ENCODE data around the gene CIB1. TPM values are rescaled to one million over a fixed set of nuclear protein-coding genes. Genes with fewer than 3 reads are reported as not detected.

Gene CIB1
- total RNA-seq, 2 experiments from 2014 or later = 279 to 295 TPM

DNA sequence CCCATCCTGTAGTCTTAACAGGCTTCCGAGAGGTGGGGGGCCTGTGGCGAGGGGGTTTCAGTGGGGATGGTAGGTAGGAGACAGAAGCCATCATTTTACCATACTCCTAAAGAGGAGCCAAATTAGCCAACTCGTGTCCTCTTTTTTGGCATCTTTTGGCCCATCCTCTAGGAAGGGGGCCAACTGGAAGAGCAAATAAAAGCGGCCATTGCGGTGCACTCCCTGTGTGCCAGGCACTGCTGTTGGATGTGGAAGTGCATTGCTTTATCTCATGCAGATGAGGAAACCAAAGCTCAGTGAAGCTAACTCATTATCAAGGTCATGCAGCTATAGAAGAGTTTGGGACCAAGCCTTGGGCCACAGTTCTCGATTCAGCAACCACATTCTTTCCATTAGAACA, 26.5 kb downstream of the CIB1 start:
- H3K4me3 Mint-ChIP-seq = no peak overlapping the region
- H3K4me3 ChIP-seq (ENCODE audit: low read length) = no peak overlapping the region
- no peak for ATAC-seq (ENCODE audit: poor library complexity)
- intact Hi-C loops (cut with DNase I, micrococcal nuclease) = no loop called here
- no peak overlapping the region for H3K27ac Mint-ChIP-seq
- no peaks in the 10 kb centered on the region for H3K27me3 Mint-ChIP-seq
- H3K27ac ChIP-seq (ENCODE audit: low read depth in 1 of 2, low read length in 2 of 2) = no peak overlapping the region
- H3K4me1 ChIP-seq (ENCODE audit: insufficient read depth, low read length) = peaks cover 35% of the 10 kb centered on the region
- H3K27me3 ChIP-seq (ENCODE audit: control insufficient read depth in 1 of 2, insufficient read depth in 2 of 2, low read length in 2 of 2) = no peaks in the 10 kb centered on the region
- TF ChIP-seq, protein P1, sequence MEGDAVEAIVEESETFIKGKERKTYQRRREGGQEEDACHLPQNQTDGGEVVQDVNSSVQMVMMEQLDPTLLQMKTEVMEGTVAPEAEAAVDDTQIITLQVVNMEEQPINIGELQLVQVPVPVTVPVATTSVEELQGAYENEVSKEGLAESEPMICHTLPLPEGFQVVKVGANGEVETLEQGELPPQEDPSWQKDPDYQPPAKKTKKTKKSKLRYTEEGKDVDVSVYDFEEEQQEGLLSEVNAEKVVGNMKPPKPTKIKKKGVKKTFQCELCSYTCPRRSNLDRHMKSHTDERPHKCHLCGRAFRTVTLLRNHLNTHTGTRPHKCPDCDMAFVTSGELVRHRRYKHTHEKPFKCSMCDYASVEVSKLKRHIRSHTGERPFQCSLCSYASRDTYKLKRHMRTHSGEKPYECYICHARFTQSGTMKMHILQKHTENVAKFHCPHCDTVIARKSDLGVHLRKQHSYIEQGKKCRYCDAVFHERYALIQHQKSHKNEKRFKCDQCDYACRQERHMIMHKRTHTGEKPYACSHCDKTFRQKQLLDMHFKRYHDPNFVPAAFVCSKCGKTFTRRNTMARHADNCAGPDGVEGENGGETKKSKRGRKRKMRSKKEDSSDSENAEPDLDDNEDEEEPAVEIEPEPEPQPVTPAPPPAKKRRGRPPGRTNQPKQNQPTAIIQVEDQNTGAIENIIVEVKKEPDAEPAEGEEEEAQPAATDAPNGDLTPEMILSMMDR (IDR thresholded peaks at IDR 0.05) = no peak
- ChIA-PET POLR2A (interaction anchor here (0.6 kb wide), 1 partner anchor 136 kb away, joined by 3 read pairs; no protein-coding TSS in a partner anchor), CTCF (no interaction called here)
- peaks cover 35% of the 10 kb centered on the region for H3K4me1 Mint-ChIP-seq (ENCODE audit: low read depth)
- H3K36me3 ChIP-seq (ENCODE audit: insufficient read depth, low read length) = peaks cover 12% of the 10 kb centered on the region
- DNase-seq = no peak
- H3K36me3 Mint-ChIP-seq (ENCODE audit: low read depth) = peaks cover 6% of the 10 kb centered on the region
- no peaks in the 10 kb centered on the region for H3K9me3 ChIP-seq (ENCODE audit: control insufficient read depth in 1 of 2, insufficient read depth in 1 of 2, low read length in 2 of 2)
- no peaks in the 10 kb centered on the region for H3K9me3 Mint-ChIP-seq

DNA sequence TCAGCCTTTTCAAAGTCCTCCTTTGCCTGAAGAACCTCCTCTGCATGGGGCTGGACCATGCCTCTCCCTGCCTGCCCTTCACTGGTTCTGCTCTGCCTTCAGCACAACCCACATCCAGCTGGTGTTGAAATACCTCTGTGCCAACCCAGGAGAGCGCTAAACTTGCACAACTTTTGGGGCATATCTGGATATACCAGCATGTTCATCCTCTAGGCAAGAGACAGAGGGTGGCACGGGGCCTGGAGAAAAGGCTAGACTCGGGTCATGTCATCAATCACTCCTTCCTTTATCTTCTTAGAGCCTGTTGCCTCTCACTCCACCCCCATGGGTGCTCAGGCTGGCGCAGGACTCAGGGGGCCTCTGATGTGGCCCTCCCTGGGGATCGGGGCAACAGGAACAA, 27.9 kb downstream of the CIB1 start:
- no peak overlapping the region for H3K27ac ChIP-seq (ENCODE audit: low read depth in 1 of 2, low read length in 2 of 2)
- ATAC-seq (ENCODE audit: poor library complexity) = no peak
- TF ChIP-seq, protein P1 (IDR thresholded peaks at IDR 0.05) = no peak
- H3K9me3 Mint-ChIP-seq = no peaks in the 10 kb centered on the region
- no peak for DNase-seq
- intact Hi-C loops (cut with DNase I, micrococcal nuclease) = no loop called here
- H3K36me3 ChIP-seq (ENCODE audit: insufficient read depth, low read length) = peaks cover 12% of the 10 kb centered on the region
- peaks cover 34% of the 10 kb centered on the region for H3K4me1 ChIP-seq (ENCODE audit: insufficient read depth, low read length)
- H3K9me3 ChIP-seq (ENCODE audit: control insufficient read depth in 1 of 2, insufficient read depth in 1 of 2, low read length in 2 of 2) = no peaks in the 10 kb centered on the region
- H3K4me3 Mint-ChIP-seq = no peak overlapping the region
- H3K27me3 Mint-ChIP-seq = no peaks in the 10 kb centered on the region
- H3K4me1 Mint-ChIP-seq (ENCODE audit: low read depth) = peaks cover 34% of the 10 kb centered on the region
- ChIA-PET CTCF (no interaction called here), POLR2A (interaction anchor here (1.0 kb wide), 1 partner anchor 14 kb away, joined by 3 read pairs; no protein-coding TSS in a partner anchor)
- H3K27ac Mint-ChIP-seq = no peak overlapping the region
- peaks cover 6% of the 10 kb centered on the region for H3K36me3 Mint-ChIP-seq (ENCODE audit: low read depth)
- H3K4me3 ChIP-seq (ENCODE audit: low read length) = no peak overlapping the region
- no peaks in the 10 kb centered on the region for H3K27me3 ChIP-seq (ENCODE audit: control insufficient read depth in 1 of 2, insufficient read depth in 2 of 2, low read length in 2 of 2)

DNA sequence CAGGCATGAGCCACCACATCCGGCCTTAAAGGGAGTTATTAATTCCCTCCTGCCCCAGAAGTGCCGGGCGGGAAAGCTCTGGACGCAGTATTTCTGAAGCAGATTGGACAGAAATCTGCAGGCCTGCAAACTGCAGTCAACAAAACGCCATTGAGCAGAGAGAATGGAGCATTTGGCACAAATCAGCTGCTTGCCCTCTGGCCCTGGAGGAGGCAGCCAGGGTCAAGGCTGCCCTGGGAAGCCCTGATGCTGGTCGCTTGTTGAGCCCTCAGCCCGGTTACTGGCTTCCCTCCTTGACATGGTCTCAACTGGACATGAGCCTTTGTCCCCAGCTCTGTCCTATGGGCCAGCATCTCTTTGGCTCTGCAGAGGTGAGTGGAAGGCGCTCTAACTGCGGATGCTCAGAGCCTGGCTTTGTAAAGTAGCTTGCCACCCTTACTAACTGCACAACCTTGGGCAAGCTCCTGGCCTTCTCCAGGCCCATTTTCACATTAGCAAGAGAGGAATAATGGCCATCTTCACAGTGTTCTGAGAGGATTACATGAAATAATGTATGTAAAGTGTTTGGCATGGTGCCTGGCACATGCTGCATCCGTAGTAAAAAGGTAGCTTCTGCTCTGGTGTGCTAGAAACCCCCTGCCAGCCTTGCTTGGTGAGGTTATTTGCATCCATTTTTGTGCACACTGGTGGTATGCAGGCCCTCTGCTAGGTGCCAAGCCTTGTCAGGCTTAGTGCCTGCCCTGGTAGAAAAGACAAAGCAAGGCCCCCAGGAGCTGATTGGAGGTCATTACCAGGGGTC, 28.5 kb downstream of the CIB1 start:
- Histone ChIP-seq H3K27me3 (ENCODE audit: control insufficient read depth in 1 of 2, insufficient read depth in 2 of 2, low read length in 2 of 2) (no peaks in the 10 kb centered on the region), H3K9me3 (ENCODE audit: control insufficient read depth in 1 of 2, insufficient read depth in 1 of 2, low read length in 2 of 2) (no peaks in the 10 kb centered on the region), H3K4me1 (ENCODE audit: insufficient read depth, low read length) (peaks cover 37% of the 10 kb centered on the region), H3K36me3 (ENCODE audit: insufficient read depth, low read length) (peaks cover 11% of the 10 kb centered on the region), H3K4me3 (ENCODE audit: low read length) (no peak overlapping the region), H3K27ac (ENCODE audit: low read depth in 1 of 2, low read length in 2 of 2) (no peak overlapping the region)
- Mint-ChIP-seq H3K27me3 (no peaks in the 10 kb centered on the region), H3K36me3 (ENCODE audit: low read depth) (peaks cover 6% of the 10 kb centered on the region), H3K4me1 (ENCODE audit: low read depth) (peaks cover 33% of the 10 kb centered on the region), H3K4me3 (no peak overlapping the region), H3K9me3 (no peaks in the 10 kb centered on the region), H3K27ac (no peak overlapping the region)
- CTCF ChIA-PET = no interaction called here
- TF ChIP-seq, protein P1 (IDR thresholded peaks at IDR 0.05) = no peak
- DNase-seq = no peak
- intact Hi-C loops (cut with DNase I, micrococcal nuclease) = no loop called here
- ATAC-seq (ENCODE audit: poor library complexity) = no peak
- POLR2A ChIA-PET = no interaction called here

Measured in CD4-positive, alpha-beta T cell (primary cell).